Forelimb muscle (tissue), 1 donor: ENCODE measurements around the gene NLRP5. TPM values are rescaled to one million over a fixed set of nuclear protein-coding genes. Genes with fewer than 3 reads are reported as not detected.

Source experiments
- polyA plus RNA-seq: library from polyadenylated mRNA; unstranded; fragments of 120-200 nt; gene quantifications from one replicate; pipeline ENCODE4 v1.2.1, GENCODE V29; 2013; ENCODE audit not compliant: insufficient read length

The NLRP5 gene
- polyA plus RNA-seq, 1 donor: not detected

Other genes with a start within 250 kb of the NLRP5 start
- not detected for gene NLRP9, start 248.4 kb upstream of the NLRP5 start, polyA plus RNA-seq
- gene RFPL4A, start 227.7 kb upstream of the NLRP5 start, polyA plus RNA-seq: 2.0 TPM
- 0.63 TPM for gene RFPL4AL1, start 217.7 kb upstream of the NLRP5 start, polyA plus RNA-seq
- gene NLRP11, start 154.8 kb upstream of the NLRP5 start, polyA plus RNA-seq: not detected
- gene NLRP4, start 150.2 kb upstream of the NLRP5 start, polyA plus RNA-seq: not detected
- gene NLRP13, start 54.4 kb upstream of the NLRP5 start, polyA plus RNA-seq: not detected
- not detected for gene NLRP8, start 38.9 kb upstream of the NLRP5 start, polyA plus RNA-seq
- gene ZNF787, start 134.5 kb downstream of the NLRP5 start, polyA plus RNA-seq: 27.9 TPM
- 18.6 TPM for gene ZNF444, start 154.5 kb downstream of the NLRP5 start, polyA plus RNA-seq
- not detected for gene GALP, start 189.2 kb downstream of the NLRP5 start, polyA plus RNA-seq
- gene ZSCAN5B, start 211.0 kb downstream of the NLRP5 start, polyA plus RNA-seq: not detected
- gene ZSCAN5C, start 215.5 kb downstream of the NLRP5 start, polyA plus RNA-seq: not detected